T-helper 1 cell treated with Interleukin-12 subunit alpha and Interleukin-12 subunit beta and Interleukin-4 antibody, amounts not matched to agents 30 μg/mL and 1 μg/mL, for 36 hours (primary cell): ENCODE data around the gene PARVG.

Source experiments
- H3K27ac Mint-ChIP-seq: one replicate; pipeline ENCODE4 v1.8.0; 2021; ENCODE audit warnings: mild to moderate bottlenecking, mixed read lengths
- H3K27me3 Mint-ChIP-seq: one replicate; pipeline ENCODE4 v1.8.0; 2021; ENCODE audit warnings: low read depth, mixed read lengths
- H3K36me3 Mint-ChIP-seq: one replicate; pipeline ENCODE4 v1.8.0; 2021; ENCODE audit warnings: low read depth, mixed read lengths
- H3K4me1 Mint-ChIP-seq: one replicate; pipeline ENCODE4 v1.8.0; 2021; ENCODE audit warnings: low read depth, mixed read lengths
- H3K4me3 Mint-ChIP-seq: one replicate; pipeline ENCODE4 v1.8.0; 2021; ENCODE audit warnings: mild to moderate bottlenecking, moderate library complexity, mixed read lengths
- H3K9me3 Mint-ChIP-seq: one replicate; pipeline ENCODE4 v1.8.0; 2021; ENCODE audit warnings: mixed read lengths

The PARVG gene

DNA sequence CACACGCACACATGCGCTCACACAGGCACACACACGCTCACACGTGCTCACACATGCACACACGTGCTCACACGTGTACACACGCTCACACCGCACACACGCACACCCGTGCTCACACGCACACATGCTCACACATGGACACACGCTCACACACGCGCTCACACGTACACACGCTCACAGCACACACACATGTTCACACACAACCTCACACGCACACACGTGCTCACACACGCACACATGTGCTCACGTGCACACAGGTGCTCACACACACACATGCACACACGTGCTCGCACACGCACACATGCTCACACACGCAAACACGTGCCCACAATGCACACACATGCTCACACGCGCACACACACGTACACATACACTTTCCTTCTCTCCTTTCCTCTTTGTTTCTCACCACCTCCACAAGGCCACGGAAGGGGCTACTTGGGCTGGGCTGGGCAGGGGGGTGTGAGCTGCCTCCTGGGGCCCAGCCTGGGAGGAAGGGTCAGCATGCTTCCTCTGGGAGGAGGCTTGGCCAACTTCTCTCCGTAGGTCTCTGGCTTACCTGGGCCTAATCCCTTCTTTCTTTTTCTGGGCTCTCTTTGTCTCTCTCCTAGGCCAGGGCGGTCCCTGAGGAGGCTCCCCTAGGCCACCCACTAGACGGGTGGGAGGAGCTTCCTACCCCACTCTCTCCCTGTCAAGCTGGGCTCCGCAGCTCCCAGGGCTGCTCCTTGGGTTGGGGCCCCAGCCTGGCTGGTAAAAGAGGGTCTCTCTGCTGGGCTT is 34.5 kb upstream of the PARVG start:
- H3K27ac Mint-ChIP-seq, result no peak overlapping the region
- no peaks in the 10 kb centered on the region for H3K27me3 Mint-ChIP-seq
- no peaks in the 10 kb centered on the region for H3K9me3 Mint-ChIP-seq
- no peaks in the 10 kb centered on the region for H3K4me1 Mint-ChIP-seq
- peaks cover 1% of the 10 kb centered on the region for H3K36me3 Mint-ChIP-seq
- no peak overlapping the region for H3K4me3 Mint-ChIP-seq

DNA sequence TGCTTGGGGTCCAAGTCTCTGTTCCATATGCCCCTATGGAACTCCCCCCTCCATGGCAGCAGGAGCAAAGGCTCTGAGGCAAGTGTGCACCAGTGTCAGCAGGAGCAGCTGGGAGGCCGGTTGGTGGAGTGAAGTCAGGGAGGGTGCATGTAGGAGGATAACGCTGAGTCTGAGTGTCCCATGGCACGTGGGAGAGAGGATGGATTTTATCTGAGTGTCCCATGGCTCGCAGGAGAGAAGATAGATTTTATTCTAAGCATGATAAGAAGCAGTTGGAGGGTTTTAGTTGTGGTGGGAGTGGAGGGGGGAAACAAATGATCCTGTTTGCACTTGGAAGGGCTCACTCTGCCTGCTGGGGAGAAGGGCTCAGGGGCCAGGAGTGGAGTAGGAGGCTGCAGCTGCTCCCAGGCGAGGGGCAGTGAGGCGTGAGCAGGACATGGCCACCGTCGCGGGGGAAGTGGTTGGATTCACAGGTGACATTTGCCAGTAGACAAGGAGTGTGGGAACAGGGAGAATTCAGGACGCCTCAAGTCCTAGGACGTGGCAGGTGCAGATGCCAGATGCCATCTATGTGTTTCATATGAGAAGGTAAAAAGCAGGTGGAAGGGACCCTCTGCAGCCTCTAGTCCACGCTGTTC is 33.6 kb upstream of the PARVG start:
- H3K4me1 Mint-ChIP-seq, result no peaks in the 10 kb centered on the region

DNA sequence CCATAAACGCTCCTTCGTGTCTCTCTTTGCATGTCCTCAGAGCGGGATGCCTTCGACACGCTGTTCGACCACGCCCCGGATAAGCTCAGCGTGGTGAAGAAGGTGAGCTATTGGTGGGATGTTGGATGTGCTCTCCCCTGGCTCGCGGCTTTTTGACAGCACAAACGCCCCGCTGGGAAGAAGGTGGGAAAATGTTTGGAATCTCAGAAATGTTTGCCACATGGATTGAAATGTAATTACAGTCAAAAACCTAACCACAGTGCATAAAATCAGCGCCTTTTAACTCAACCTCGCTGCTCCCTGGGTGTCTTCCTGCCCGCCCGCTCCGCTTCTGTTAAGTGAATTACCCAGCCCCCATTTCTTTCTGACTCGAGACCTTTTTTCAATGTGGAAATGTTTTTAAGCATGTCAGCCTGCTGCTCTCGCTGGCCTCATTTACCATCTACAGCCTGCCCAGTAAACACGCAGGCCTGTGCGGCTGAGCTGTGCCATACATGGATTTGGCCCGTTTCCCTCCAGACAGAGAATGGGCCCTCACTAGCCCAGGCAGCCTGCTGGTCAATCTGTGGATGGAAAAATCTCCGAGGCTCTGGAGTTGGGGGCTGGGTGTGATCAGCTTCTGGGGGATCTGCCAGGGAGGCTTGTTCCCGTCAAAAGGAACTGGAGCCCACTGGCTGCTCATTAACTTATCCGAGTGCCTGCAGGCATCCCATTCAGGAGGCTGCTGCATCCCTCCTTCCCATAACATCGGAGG is 32.7 kb upstream of the PARVG start:
- H3K9me3 Mint-ChIP-seq, result no peaks in the 10 kb centered on the region
- no peak overlapping the region for H3K4me3 Mint-ChIP-seq
- H3K27me3 Mint-ChIP-seq, result no peaks in the 10 kb centered on the region
- H3K27ac Mint-ChIP-seq, result no peak overlapping the region
- no peaks in the 10 kb centered on the region for H3K4me1 Mint-ChIP-seq
- H3K36me3 Mint-ChIP-seq, result peaks cover 6% of the 10 kb centered on the region

More for the DNA sequence above, 33.6 kb upstream of the PARVG start:
- no peak overlapping the region for H3K27ac Mint-ChIP-seq
- peaks cover 2% of the 10 kb centered on the region for H3K36me3 Mint-ChIP-seq
- H3K4me3 Mint-ChIP-seq, result no peak overlapping the region
- no peaks in the 10 kb centered on the region for H3K27me3 Mint-ChIP-seq
- no peaks in the 10 kb centered on the region for H3K9me3 Mint-ChIP-seq

DNA sequence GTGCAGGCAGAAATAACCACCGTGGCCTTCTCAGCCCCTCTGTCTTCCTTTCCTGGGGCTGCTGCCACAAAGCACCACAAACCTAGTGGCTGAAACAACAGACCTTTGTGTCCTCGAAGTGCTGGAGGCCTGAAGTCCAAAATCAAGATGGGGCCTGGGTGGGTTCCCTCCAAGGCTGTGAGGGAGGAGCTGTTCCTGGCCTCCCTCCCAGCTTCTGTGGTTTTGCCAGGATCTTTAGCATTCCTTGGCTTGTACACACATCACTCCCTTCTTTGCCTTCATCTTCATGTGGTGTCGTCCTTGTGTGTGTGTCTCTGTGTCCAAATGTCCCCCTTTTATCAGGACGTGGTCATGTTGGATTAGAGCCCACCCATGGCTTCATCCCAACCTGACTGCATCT is 29.0 kb upstream of the PARVG start:
- Mint-ChIP-seq H3K36me3 (peaks cover 6% of the 10 kb centered on the region), H3K27ac (no peak overlapping the region), H3K4me1 (no peaks in the 10 kb centered on the region), H3K4me3 (no peak overlapping the region), H3K9me3 (no peaks in the 10 kb centered on the region), H3K27me3 (no peaks in the 10 kb centered on the region)

DNA sequence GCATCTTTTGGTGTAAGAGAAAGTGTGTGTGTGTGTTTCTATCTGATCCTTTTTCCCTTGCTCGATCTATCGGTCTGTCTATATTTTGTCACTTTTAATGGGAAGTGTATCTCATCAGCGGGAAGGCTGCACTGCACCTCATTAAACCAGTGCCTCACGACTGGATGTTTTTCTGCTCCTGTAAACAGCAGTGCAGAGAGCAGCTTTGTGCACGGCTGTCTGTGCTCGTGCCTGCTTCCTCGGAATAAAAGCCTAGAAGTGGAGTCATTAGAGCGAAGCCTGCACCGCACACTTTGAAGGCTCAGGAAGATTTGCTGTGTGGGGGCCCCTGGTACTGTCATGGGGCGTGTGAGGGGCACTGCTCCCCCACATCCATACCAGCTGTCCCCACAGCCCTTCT is 27.0 kb upstream of the PARVG start:
- Mint-ChIP-seq H3K4me1 (no peaks in the 10 kb centered on the region), H3K9me3 (no peaks in the 10 kb centered on the region), H3K27me3 (no peaks in the 10 kb centered on the region), H3K27ac (no peak overlapping the region), H3K4me3 (no peak overlapping the region), H3K36me3 (peaks cover 10% of the 10 kb centered on the region)

DNA sequence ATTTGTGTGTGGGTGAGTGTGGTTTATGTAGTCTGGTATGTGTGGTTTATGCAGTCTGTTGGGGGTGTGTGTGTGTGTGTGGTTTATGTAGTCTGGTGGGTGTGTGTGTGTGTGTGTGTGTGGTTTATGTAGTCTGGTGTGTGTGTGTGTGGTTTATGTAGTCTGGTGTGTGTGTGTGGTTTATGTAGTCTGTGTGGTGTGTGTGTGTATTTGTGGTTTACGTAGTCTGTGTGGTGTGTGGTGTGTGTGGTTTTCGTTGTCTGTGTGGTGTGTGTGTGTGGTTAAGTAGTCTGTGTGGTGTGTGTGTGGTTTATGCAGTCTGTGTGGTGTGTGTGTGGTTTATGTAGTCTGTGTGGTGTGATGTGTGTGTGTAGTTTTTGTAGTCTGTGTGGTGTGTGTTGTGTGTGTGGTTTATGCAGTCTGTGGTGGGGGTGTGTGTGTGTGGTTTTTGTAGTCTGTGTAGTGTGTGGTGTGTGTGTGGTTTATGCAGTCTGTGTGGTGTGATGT is 26.2 kb upstream of the PARVG start:
- H3K27me3 Mint-ChIP-seq, result no peaks in the 10 kb centered on the region
- no peak overlapping the region for H3K27ac Mint-ChIP-seq
- H3K36me3 Mint-ChIP-seq, result peaks cover 10% of the 10 kb centered on the region
- no peaks in the 10 kb centered on the region for H3K4me1 Mint-ChIP-seq
- no peak overlapping the region for H3K4me3 Mint-ChIP-seq
- H3K9me3 Mint-ChIP-seq, result no peaks in the 10 kb centered on the region

DNA sequence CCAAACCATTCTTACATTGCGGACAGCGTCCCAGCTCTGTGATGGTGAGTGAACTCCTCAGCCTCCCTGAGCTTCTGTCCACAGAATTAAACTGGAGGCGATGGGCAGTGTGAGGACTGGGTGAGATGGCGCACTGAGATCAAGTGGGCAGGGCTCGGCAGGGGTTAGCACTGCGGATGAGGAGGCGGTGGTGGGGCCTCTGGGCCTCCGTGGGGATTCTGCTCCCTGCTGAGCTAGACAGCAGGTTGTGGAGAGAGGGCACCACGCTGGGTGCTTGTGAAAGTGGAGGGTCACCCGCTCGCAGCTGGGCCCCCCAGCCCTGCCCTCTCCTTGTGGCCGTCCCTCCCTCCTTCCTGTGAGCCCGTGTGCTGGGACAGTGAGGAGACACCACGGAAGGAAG is 25.6 kb upstream of the PARVG start:
- no peaks in the 10 kb centered on the region for H3K4me1 Mint-ChIP-seq
- no peak overlapping the region for H3K4me3 Mint-ChIP-seq
- H3K36me3 Mint-ChIP-seq, result peaks cover 10% of the 10 kb centered on the region
- H3K9me3 Mint-ChIP-seq, result no peaks in the 10 kb centered on the region
- no peaks in the 10 kb centered on the region for H3K27me3 Mint-ChIP-seq
- no peak overlapping the region for H3K27ac Mint-ChIP-seq

DNA sequence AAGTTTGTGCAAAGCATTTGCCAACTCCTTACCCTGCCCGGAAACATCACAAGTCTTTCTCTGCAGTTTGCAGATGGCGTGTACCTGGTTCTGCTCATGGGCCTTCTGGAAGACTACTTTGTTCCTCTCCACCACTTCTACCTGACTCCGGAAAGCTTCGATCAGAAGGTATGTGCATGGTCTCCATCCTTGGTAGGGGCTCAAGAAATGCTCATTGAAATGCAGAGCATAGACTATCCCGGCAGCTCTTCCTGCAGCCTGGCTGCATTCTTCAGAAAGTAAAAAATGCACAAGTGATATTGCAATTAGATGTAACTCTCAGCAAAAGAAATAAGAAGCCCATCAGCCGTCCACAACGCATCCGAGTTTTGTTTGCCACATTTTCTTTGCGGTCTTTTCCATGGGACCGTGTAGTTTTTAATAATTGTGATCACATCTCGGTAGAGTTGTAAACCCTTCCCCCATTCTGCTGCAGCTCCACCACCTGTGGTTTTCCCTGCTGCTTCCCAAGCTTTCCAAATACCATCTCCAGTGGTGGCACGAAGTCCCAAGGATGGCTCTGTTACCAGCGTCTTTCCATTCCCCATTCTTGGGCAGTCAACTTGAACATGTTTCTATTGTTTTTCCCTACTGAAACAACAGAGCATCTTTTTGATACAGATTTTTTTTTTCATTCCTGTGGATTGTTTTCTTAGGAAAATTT is 22.7 kb upstream of the PARVG start:
- peaks cover 6% of the 10 kb centered on the region for H3K36me3 Mint-ChIP-seq
- no peak overlapping the region for H3K27ac Mint-ChIP-seq
- no peaks in the 10 kb centered on the region for H3K9me3 Mint-ChIP-seq
- H3K4me3 Mint-ChIP-seq, result no peak overlapping the region
- H3K4me1 Mint-ChIP-seq, result no peaks in the 10 kb centered on the region
- no peaks in the 10 kb centered on the region for H3K27me3 Mint-ChIP-seq

DNA sequence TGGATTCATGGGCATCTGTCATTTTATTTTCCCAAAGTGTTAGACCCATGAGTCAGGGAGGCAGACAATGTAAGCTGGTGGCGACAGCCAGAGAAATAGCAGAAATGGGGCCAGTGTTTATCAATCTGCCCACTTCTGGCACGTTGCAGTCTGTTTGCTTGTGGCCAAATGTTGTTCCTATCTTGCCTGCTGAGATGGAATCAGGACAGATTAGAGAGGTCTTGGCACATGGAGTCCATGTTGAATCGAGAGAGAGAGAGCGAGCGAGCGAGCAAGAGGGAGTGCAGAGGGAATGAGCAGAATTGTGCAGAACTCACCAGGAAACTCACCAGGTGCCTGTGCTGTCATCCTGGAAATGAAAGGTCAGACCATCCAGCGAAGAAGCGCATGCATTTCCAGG is 21.9 kb upstream of the PARVG start:
- no peaks in the 10 kb centered on the region for H3K4me1 Mint-ChIP-seq
- no peak overlapping the region for H3K27ac Mint-ChIP-seq
- H3K27me3 Mint-ChIP-seq, result no peaks in the 10 kb centered on the region
- H3K36me3 Mint-ChIP-seq, result peaks cover 6% of the 10 kb centered on the region
- H3K4me3 Mint-ChIP-seq, result no peak overlapping the region
- H3K9me3 Mint-ChIP-seq, result no peaks in the 10 kb centered on the region

DNA sequence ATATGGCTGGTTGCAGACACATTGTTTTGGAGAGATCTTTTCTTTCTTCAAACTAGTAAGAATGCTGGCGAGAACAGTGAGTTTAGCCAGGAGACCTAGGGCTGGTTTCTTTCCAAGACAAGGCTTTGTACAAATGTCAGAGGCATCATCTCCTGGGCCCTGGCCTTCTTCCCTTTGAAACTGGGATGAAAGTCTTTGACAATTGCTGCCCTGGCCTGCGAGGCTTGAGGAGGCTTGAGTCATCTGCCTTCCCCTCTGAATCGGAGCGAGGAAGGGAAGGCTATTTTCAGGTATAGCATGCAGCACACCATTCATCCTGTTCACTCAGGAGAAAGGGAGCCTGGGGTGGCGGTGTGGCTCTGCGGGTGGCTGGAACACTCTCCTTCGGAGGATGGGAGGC is 21.5 kb upstream of the PARVG start:
- Mint-ChIP-seq H3K4me3 (no peak overlapping the region), H3K27ac (no peak overlapping the region), H3K9me3 (no peaks in the 10 kb centered on the region), H3K36me3 (peaks cover 6% of the 10 kb centered on the region), H3K27me3 (no peaks in the 10 kb centered on the region), H3K4me1 (no peaks in the 10 kb centered on the region)

DNA sequence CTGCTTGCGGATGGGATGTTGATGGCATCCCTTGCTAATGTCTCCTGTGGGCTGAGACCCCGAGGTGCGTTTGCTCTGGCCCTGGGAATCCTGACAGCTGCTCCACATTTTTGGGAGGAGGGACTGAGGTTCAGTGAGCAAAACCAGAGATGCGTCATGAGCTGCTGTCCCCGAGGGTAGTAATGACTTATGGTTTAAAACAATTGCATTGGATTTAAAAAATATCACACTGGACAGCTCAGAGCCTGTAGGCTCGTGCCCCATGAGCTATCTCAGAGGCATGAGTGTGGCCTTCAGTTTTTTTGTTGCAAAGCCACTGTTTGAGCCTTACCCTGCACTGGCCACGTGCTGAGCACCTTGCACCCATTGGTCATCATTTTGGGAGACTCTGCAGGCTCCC is 20.9 kb upstream of the PARVG start:
- Mint-ChIP-seq H3K9me3 (no peaks in the 10 kb centered on the region), H3K27me3 (no peaks in the 10 kb centered on the region), H3K4me3 (no peak overlapping the region), H3K36me3 (peaks cover 6% of the 10 kb centered on the region), H3K27ac (no peak overlapping the region), H3K4me1 (no peaks in the 10 kb centered on the region)

DNA sequence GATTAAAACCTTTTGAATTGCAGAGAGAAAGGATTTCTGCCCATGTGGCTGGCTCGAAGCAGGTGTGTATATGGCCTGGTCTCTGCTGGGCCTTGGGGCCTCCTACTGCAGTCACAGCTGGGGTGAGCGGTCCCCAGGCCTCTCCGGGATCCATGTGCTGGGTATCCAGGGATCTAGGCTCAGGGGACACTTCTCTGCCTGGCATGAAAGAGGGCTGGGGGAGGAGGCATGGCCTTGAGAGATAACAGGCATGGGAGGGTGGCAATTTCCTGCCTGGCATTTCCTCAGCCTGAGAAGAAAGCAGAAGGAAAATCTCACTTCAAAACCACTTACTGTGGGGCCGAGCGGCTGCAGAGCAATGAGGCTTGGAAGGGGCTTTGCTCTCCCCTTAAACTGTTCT is 20.3 kb upstream of the PARVG start:
- Mint-ChIP-seq H3K27ac (no peak overlapping the region), H3K27me3 (no peaks in the 10 kb centered on the region), H3K36me3 (peaks cover 6% of the 10 kb centered on the region), H3K4me3 (no peak overlapping the region), H3K4me1 (no peaks in the 10 kb centered on the region), H3K9me3 (no peaks in the 10 kb centered on the region)

DNA sequence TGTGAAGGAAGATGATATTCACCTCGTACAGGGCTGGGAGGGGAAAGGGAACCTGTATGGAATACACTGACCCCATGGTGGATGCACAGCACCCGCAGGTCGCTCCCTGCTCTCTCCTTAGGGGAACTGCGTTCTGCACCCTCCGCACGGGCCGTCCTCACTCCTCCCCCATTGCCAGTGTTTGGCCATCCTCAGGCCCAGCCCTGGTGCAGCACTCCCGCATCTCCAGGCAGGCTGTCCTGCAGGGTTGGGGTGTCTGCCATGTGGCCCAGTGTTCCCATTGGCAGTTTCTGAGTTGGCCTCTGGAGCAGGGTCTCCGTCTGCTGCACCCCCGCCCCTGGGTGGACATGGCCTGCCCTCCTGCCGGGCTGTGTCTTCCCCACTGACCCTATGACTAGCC is 19.1 kb upstream of the PARVG start:
- no peaks in the 10 kb centered on the region for H3K4me1 Mint-ChIP-seq
- no peaks in the 10 kb centered on the region for H3K27me3 Mint-ChIP-seq
- H3K4me3 Mint-ChIP-seq, result no peak overlapping the region
- H3K36me3 Mint-ChIP-seq, result peaks cover 6% of the 10 kb centered on the region
- H3K9me3 Mint-ChIP-seq, result no peaks in the 10 kb centered on the region
- no peak overlapping the region for H3K27ac Mint-ChIP-seq

DNA sequence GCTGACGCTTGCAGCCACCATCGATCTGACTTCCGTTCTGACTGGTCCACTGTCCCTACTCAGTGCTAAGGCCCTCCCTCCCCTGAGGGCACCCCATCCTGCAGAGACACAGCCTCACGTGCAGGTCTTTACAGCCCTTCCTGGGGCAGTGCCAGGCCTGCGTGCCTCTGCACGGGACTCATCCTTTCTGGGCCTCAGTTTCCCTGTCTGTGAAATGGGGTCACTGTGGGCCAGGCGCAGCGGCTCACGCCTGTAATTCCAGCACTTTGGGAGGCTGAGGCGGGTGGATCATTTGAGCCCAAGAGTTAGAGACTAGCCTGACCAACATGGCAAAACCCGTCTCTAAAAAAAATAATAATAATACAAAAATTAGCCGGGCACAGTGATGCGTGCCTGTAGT is 17.8 kb upstream of the PARVG start:
- H3K9me3 Mint-ChIP-seq, result no peaks in the 10 kb centered on the region
- no peak overlapping the region for H3K4me3 Mint-ChIP-seq
- H3K4me1 Mint-ChIP-seq, result no peaks in the 10 kb centered on the region
- no peak overlapping the region for H3K27ac Mint-ChIP-seq
- no peaks in the 10 kb centered on the region for H3K27me3 Mint-ChIP-seq
- peaks cover 4% of the 10 kb centered on the region for H3K36me3 Mint-ChIP-seq
